Measurements from ENCODE around the gene NHEJ1.

- TF ChIP-seq KAT7 (CRISPR knock-in tag; IDR thresholded peaks at IDR 0.05; ENCODE audit: borderline replicate concordance), result no peak
- TF ChIP-seq ATF6 (CRISPR knock-in tag; IDR thresholded peaks at IDR 0.05), result no peak
- TF ChIP-seq CTCF (IDR thresholded peaks at IDR 0.05), result no peak
- no peak for TF ChIP-seq NR3C1 (CRISPR knock-in tag; conservative IDR thresholded peaks at IDR 0.05; ENCODE audit: low read depth)
- TF ChIP-seq MXD4 (CRISPR knock-in tag; IDR thresholded peaks at IDR 0.05; ENCODE audit: borderline replicate concordance), result no peak
- no peak for TF ChIP-seq ETV6 (CRISPR knock-in tag; IDR thresholded peaks at IDR 0.05)
These were observed 18.3 kb downstream of the NHEJ1 start for GRCh38 chr2:219142329-219142728.
